OCI-LY7 (cell line): ENCODE results near the gene RCVRN. TPM values are rescaled to one million over a fixed set of nuclear protein-coding genes. Genes with fewer than 3 reads are reported as not detected.

Source experiments
- BruUV-seq: library from RNA; stranded (reverse); fragments of 400-500 nt; replicated peaks from 2 replicates; lab custom pipeline; 2021; lab: Mats Ljungman, UMichigan
- CTCF ChIA-PET: fragments of 300-600 bp; sonication (Branson Sonifier 250); formaldehyde crosslinking; loops from one replicate; lab custom pipeline; 2022; ENCODE audit warnings: antibody characterized with exemption; ENCODE audit not compliant: unreplicated experiment; lab: Charles Lee
- POLR2A ChIA-PET: fragments of 300-600 bp; sonication (Branson Sonifier 250); formaldehyde crosslinking; loops from one replicate; lab custom pipeline; 2022; ENCODE audit warnings: antibody characterized with exemption; lab: Charles Lee
- DNase-seq: peaks from one replicate; pipeline ENCODE4 v3.0.0-alpha.2; 2015; ENCODE audit warnings: low spot score
- H2AFZ ChIP-seq: fragments of 200-600 bp; sonication (generic), shearing (Covaris generic); 2 replicates; pipeline ENCODE4 v1.6.1; 2014; ENCODE audit warnings: mild to moderate bottlenecking, antibody characterized with exemption, low read length, moderate library complexity
- H3K27ac ChIP-seq: fragments of 200-600 bp; sonication (generic); 2 replicates; pipeline ENCODE4 v1.5.1; 2014; ENCODE audit warnings: mixed run types, low read depth, mild to moderate bottlenecking, moderate library complexity, low read length, inconsistent platforms; ENCODE audit not compliant: poor library complexity, severe bottlenecking
- H3K36me3 ChIP-seq: fragments of 200-600 bp; sonication (generic); 2 replicates; pipeline ENCODE4 v1.6.1; 2014; ENCODE audit warnings: mild to moderate bottlenecking, antibody characterized with exemption, low read length, moderate library complexity, mixed read lengths; ENCODE audit not compliant: insufficient read depth
- H3K4me1 ChIP-seq: fragments of 200-600 bp; sonication (generic); 2 replicates; pipeline ENCODE4 v1.5.1; 2014; ENCODE audit warnings: mild to moderate bottlenecking, low read length; ENCODE audit not compliant: insufficient read depth, poor library complexity, severe bottlenecking
- H3K4me2 ChIP-seq: fragments of 200-600 bp; sonication (generic); 2 replicates; pipeline ENCODE4 v1.6.1; 2014; ENCODE audit warnings: mild to moderate bottlenecking, low read length
- H3K4me3 ChIP-seq: fragments of 200-600 bp; sonication (generic); 2 replicates; pipeline ENCODE4 v1.5.1; 2014; ENCODE audit warnings: mild to moderate bottlenecking, low read depth, low read length; ENCODE audit not compliant: poor library complexity, severe bottlenecking
- H3K79me2 ChIP-seq: fragments of 200-600 bp; sonication (generic); 2 replicates; pipeline ENCODE4 v1.6.1; 2016; ENCODE audit warnings: low read depth, mild to moderate bottlenecking, low read length, moderate library complexity, mixed read lengths; ENCODE audit not compliant: insufficient read depth
- H3K9me2 ChIP-seq: fragments of 200-600 bp; sonication (generic); 2 replicates; pipeline ENCODE4 v1.6.1; 2016; ENCODE audit warnings: mild to moderate bottlenecking, low read length, mixed read lengths; ENCODE audit not compliant: insufficient read depth
- H3K9me3 ChIP-seq: fragments of 200-600 bp; sonication (generic); 2 replicates; pipeline ENCODE4 v1.6.1; 2014; ENCODE audit warnings: mild to moderate bottlenecking, mixed run types, low read length, mixed read lengths
- H4K20me1 ChIP-seq: fragments of 200-600 bp; sonication (generic); 2 replicates; pipeline ENCODE4 v1.6.1; 2014; ENCODE audit warnings: mild to moderate bottlenecking, antibody characterized with exemption, low read length, moderate library complexity, mixed read lengths; ENCODE audit not compliant: insufficient read depth
- CTCF ChIP-seq: fragments of 200-600 bp; sonication (generic); conservative IDR thresholded peaks from 2 replicates; pipeline ENCODE4 v1.5.1; 2014; ENCODE audit warnings: mild to moderate bottlenecking, antibody characterized with exemption, low read length, moderate library complexity, mixed read lengths
- EZH2phosphoT487 ChIP-seq: fragments of 200-600 bp; sonication (generic); IDR thresholded peaks from 2 replicates; pipeline ENCODE4 v1.6.1; 2018; ENCODE audit warnings: low read depth, borderline replicate concordance, mild to moderate bottlenecking, mixed run types, antibody characterized with exemption, low read length, moderate library complexity, mixed read lengths
- intact Hi-C: fragments of 100-400 bp; cut with micrococcal nuclease; formaldehyde crosslinking; loops from one replicate; pipeline ENCODE4 v1.10.0; 2022; ENCODE audit not compliant: unreplicated experiment
- total RNA-seq, 2 experiments: library from RNA; depleted of rRNA in 1 of 2; stranded (reverse); fragments of >200 nt in 1 of 2; shearing (Covaris generic) in 1 of 2; gene quantifications; 2 replicates each; pipeline ENCODE4 v1.2.3, GENCODE V29; 2014 to 2022

RCVRN gene
- total RNA-seq, 2 experiments from 2014 or later, result not detected

GRCh38 chr17:9895923-9896322, 9.1 kb downstream of the RCVRN start:
- no peaks in the 10 kb centered on the region for H3K9me2 ChIP-seq
- H3K4me1 ChIP-seq, result no peaks in the 10 kb centered on the region
- intact Hi-C loops, result no loop called here
- ChIA-PET POLR2A (no interaction called here), CTCF (no interaction called here)
- H3K36me3 ChIP-seq, result no peaks in the 10 kb centered on the region
- H3K4me2 ChIP-seq, result no peak overlapping the region
- TF ChIP-seq CTCF (no peak), EZH2phosphoT487 (no peak)
- no peak overlapping the region for H2AFZ ChIP-seq
- H3K9me3 ChIP-seq, result no peaks in the 10 kb centered on the region
- BruUV-seq, result no TSS peak
- H3K4me3 ChIP-seq, result no peak overlapping the region
- no peaks in the 10 kb centered on the region for H4K20me1 ChIP-seq
- DNase-seq, result no peak
- no peak overlapping the region for H3K27ac ChIP-seq
- no peaks in the 10 kb centered on the region for H3K79me2 ChIP-seq

GRCh38 chr17:9894231-9894630, 10.8 kb downstream of the RCVRN start:
- no peaks in the 10 kb centered on the region for H3K4me1 ChIP-seq
- H3K4me3 ChIP-seq, result no peak overlapping the region
- POLR2A ChIA-PET, result no interaction called here
- DNase-seq, result no peak
- intact Hi-C loops, result no loop called here
- TF ChIP-seq CTCF, result no peak
- TF ChIP-seq EZH2phosphoT487, result no peak
- no peaks in the 10 kb centered on the region for H3K9me3 ChIP-seq
- H3K27ac ChIP-seq, result no peak overlapping the region
- H4K20me1 ChIP-seq, result no peaks in the 10 kb centered on the region
- H3K79me2 ChIP-seq, result no peaks in the 10 kb centered on the region
- no peaks in the 10 kb centered on the region for H3K36me3 ChIP-seq
- no peak overlapping the region for H3K4me2 ChIP-seq
- no TSS peak for BruUV-seq
- CTCF ChIA-PET, result no interaction called here
- H2AFZ ChIP-seq, result no peak overlapping the region
- H3K9me2 ChIP-seq, result no peaks in the 10 kb centered on the region; the same call in 1 of the 2 replicates

GRCh38 chr17:9893411-9894012, 11.6 kb downstream of the RCVRN start:
- no peaks in the 10 kb centered on the region for H3K79me2 ChIP-seq
- no peak overlapping the region for H2AFZ ChIP-seq
- H3K4me1 ChIP-seq, result no peaks in the 10 kb centered on the region
- TF ChIP-seq CTCF (no peak), EZH2phosphoT487 (no peak)
- no peaks in the 10 kb centered on the region for H4K20me1 ChIP-seq
- H3K9me2 ChIP-seq, result no peaks in the 10 kb centered on the region; the same call in 1 of the 2 replicates
- no peak overlapping the region for H3K27ac ChIP-seq
- H3K9me3 ChIP-seq, result no peaks in the 10 kb centered on the region
- no peak for DNase-seq
- ChIA-PET POLR2A (no interaction called here), CTCF (no interaction called here)
- intact Hi-C loops, result no loop called here
- BruUV-seq, result no TSS peak
- H3K4me2 ChIP-seq, result no peak overlapping the region
- H3K36me3 ChIP-seq, result no peaks in the 10 kb centered on the region
- no peak overlapping the region for H3K4me3 ChIP-seq
